ENCODE results near the gene SLC4A11.
A peak's percentile ranks its signal among the peaks of the same experiment; 100 is the strongest.

The SLC4A11 gene

GRCh38 chr20:3239026-3239866 is at the start of gene SLC4A11:
SLC4A11 (minus strand) TSS chr20:3239190; CDS start chr20:3239137, 53 bp downstream.
- DNase-seq: peak in 2 of 58 donors; percentile 12 to 19

- no peak for DNase-seq
Observed at GRCh38 chr20:3283222-3283820, 44.3 kb upstream of the SLC4A11 start.

GRCh38 chr20:3282271-3283221 is 43.6 kb upstream of the SLC4A11 start:
- no peak for DNase-seq

- no peak for DNase-seq
Observed at GRCh38 chr20:3281437-3281836, 42.4 kb upstream of the SLC4A11 start.

- DNase-seq: no peak
Observed at GRCh38 chr20:3279761-3280160, 40.8 kb upstream of the SLC4A11 start.

GRCh38 chr20:3277686-3278465 is 38.9 kb upstream of the SLC4A11 start:
- DNase-seq: no peak

- peak in 5 of 58 donors; percentile 1 to 22 (median 4) for DNase-seq
Observed at GRCh38 chr20:3276680-3277015, 37.7 kb upstream of the SLC4A11 start.

- DNase-seq: peak in 2 of 58 donors; percentile 16 to 22
Observed at GRCh38 chr20:3275966-3276679, 37.1 kb upstream of the SLC4A11 start.

- no peak for DNase-seq
Observed at GRCh38 chr20:3275064-3275935, 36.3 kb upstream of the SLC4A11 start.

- DNase-seq: no peak
Observed at GRCh38 chr20:3273371-3273770, 34.4 kb upstream of the SLC4A11 start.

- DNase-seq: no peak
Observed at GRCh38 chr20:3270051-3270450, 31.1 kb upstream of the SLC4A11 start.

GRCh38 chr20:3262566-3262965 is 23.6 kb upstream of the SLC4A11 start:
- DNase-seq: no peak

GRCh38 chr20:3258429-3258828 is 19.4 kb upstream of the SLC4A11 start:
- DNase-seq: no peak

GRCh38 chr20:3255728-3256127 is 16.7 kb upstream of the SLC4A11 start:
- DNase-seq: no peak

GRCh38 chr20:3251806-3252205 is 12.8 kb upstream of the SLC4A11 start:
- DNase-seq: peak in 40 of 58 donors; percentile 6 to 70 (median 32)

- no peak for DNase-seq
Observed at GRCh38 chr20:3250091-3250504, 11.1 kb upstream of the SLC4A11 start.

GRCh38 chr20:3248993-3249347 is 10.0 kb upstream of the SLC4A11 start:
- DNase-seq: no peak

- DNase-seq: no peak
Observed at GRCh38 chr20:3248167-3248992, 9.4 kb upstream of the SLC4A11 start.
